Right lobe of liver (tissue), 4 donors: ENCODE data around the gene MAPK12.

ENCODE experiments used
- CTCF ChIP-seq, 4 donors: fragments of 200-600 bp in 3 of 4; fragments of 450-650 bp in 1 of 4; IDR thresholded peaks; one replicate each; pipeline versions ENCODE4 v1.5.1 to v1.8.0; 2016 to 2022; ENCODE audit warnings: antibody characterized with exemption in 4 of 4, mild to moderate bottlenecking in 2 of 4
- POLR2A ChIP-seq: fragments of 450-650 bp; IDR thresholded peaks from one replicate; pipeline ENCODE4 v1.6.1; 2017; ENCODE audit warnings: antibody characterized with exemption, mild to moderate bottlenecking
- donor health status: DM: no; HTN: no; CAD: no.
- donor health status: DM: no; HTN: no; CAD: no.
- donor health status: DM: no; HTN: yes; CAD: no.

- TF ChIP-seq POLR2A, result no peak
- TF ChIP-seq CTCF (IDR thresholded peaks at IDR 0.05), result no peak
These were observed 18.7 kb upstream of the MAPK12 start for GRCh38 chr22:50280022-50280707.
